Activated naive CD8-positive, alpha-beta T cell treated with anti-CD3 and anti-CD28 coated beads, Interleukin-2, amount 50 U/mL, for 16 hours (primary cell): Measurements from ENCODE around the gene KCTD17.

Experiments
- DNase-seq: peaks from one replicate; pipeline ENCODE4 v3.0.0-alpha.2; 2020; ENCODE audit warnings: low read depth, low spot score

KCTD17 gene

DNA sequence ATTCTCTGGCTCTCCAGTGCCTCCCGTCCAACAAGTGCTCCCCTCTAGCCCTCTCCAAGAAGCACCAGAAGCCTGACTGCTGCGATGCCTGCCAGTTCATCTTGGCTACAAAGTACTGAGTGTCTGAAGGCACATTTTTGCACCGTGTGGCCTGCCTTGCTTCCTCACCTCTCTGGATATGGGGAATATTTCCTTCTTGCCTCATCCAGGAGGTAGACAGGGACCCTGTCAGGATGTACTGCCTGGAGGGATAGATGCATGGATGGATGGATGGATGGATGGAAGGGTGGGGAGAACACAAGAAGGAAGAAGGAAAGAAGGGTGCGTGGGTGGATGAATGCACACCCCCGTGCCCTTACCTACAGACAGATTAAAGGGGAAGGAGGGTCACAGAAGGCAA is 27.6 kb downstream of the KCTD17 start:
- DNase-seq, result no peak

DNA sequence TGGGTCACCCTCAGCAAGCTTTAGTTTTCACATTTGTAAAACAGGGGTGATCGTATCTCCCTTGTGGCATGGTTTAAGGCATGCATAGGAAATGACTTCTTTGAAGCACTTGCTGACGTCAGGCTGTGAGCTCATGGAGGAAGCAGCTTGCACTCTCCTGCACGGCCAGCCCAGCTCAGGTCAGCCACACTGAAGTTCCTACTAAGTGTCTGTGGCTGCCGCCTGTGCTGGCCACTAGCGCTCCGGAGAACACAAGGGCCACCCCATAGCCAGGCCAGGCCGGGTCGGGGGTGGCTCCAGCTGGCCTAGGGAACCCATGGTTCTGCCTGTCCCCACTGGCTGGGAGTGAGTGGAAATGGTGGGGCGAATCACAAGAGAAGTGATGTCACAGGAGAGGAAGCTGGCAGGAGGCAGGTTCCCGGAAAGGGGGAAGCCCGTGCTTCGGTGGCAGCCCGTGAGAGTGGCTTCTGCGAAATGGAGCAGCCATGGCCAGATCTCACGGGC is 28.2 kb downstream of the KCTD17 start:
- DNase-seq, result peak; percentile 20

DNA sequence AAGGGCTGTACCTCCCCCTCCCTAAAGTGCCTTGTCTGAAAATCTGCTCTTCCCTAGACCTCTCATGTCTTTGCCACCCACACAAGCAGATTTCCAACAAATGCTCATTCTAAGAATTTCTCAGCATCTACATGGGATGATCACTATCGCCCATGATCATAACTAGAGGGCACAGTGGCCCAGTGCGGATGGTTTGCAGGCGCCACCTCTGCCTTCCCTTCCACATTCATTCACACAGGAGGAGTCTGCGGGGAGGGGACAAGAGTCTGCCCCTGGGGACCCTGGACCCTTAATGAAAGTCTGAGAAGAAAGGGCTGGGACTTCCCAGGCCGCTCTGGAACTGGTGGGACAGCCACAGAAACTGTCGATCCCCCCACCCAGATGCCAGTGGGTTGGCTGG is 28.9 kb downstream of the KCTD17 start:
- DNase-seq, result no peak

DNA sequence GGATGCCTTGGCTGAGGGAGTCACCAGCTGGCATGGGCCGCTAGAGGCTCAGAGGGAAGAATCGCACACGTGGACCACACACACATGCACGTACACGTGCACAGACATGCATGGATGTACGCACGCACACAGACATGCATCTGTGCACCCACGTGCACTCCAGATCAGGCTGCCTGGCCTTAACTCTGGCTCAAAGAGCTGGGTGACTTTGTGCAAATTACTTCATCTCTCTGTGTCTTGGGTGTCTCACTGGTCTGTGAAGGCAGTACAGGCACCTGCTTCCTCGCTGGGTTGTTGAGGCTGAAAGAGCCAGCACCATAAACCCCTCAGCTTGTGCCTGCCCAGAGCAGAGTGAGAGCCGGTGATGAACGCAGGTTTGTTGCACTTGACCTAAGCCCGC is 29.3 kb downstream of the KCTD17 start:
- DNase-seq, result no peak

DNA sequence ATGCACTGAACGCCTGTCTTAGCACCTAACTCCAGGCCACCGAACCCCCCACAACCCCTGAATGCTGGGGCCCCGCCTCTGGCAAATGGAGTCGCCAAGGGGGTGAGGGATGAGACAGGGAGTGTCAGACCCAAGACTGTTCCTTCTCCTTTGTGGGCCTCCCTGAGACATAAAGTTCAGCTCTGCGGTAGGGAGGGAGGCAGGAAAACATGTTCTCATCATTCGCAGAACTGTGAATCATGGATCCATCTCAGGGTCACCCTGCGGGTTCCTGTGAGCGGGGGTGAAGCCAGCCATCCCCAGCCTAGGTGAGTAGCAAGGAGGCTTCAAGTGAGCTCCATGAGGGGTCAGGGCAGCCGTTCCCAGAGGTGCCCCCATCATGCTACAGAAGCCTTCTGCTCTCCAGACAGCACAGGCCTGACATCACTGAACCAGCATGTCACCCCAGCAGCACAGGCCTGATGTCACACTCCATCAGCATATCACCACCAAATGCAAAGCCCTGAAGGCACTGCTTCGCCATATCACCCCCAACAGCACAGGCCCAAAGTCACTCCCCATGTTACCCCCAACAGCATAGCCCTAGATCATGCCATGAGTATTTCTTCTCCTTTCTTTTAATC is 30.8 kb downstream of the KCTD17 start:
- no peak for DNase-seq

DNA sequence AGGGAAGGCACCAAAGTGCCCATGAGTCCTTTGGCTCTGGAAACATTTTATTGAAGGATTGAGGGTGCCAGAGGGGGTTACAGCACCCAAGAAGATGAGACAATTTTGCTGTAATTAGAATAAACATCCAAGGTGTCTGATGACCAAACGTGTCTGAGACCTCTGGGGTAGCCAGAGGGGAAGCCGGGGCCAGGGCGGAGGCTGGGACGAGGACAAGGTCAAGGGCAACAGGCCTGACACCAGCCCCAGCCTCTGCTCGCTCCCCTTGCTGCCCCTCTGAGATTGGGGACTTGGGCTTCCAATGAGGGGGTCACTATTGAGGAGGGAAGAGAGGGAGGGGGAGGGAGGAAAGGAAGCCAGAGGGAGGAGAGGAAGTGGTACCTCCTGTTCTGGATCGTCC is 32.4 kb downstream of the KCTD17 start:
- DNase-seq, result no peak

DNA sequence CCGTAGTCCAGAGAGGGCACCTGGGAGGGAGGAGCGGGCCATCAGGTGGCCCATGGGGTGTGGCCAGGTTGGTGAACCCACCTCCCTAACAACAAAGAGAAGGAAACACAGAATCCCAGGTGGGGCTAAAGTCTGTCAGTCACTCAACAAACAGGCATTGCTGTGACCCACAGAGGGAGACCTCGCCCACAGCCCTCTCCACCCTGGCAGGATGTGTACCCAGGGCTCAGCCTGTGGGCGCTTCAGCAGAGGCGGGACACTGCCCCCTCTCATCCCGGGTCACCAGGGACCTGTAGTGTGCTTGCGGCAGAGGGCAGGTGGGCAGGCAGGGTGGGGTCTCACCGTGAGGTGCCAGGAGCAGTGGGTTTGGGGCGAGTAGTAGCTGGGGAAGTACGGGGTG is 32.8 kb downstream of the KCTD17 start:
- no peak for DNase-seq

DNA sequence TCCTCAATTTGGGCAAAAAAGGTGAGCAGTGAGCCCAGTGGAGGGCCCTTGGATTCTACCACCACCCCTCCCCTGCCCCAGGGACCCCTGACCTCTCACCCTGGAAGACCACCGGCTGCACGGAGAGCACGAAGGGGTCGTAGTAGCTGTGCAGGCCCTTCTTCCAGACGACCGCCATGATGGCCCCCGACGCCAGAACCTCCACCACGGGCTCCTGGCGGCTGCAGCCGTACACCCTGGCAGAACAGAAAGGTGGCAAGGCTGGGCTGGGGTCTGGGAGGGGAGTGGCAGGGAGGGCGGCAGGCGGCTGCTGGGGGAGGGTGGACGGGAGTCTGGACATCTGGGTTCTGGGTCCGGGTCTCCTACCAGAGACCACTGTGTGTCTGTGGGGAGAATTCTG is 34.6 kb downstream of the KCTD17 start:
- DNase-seq, result no peak

DNA sequence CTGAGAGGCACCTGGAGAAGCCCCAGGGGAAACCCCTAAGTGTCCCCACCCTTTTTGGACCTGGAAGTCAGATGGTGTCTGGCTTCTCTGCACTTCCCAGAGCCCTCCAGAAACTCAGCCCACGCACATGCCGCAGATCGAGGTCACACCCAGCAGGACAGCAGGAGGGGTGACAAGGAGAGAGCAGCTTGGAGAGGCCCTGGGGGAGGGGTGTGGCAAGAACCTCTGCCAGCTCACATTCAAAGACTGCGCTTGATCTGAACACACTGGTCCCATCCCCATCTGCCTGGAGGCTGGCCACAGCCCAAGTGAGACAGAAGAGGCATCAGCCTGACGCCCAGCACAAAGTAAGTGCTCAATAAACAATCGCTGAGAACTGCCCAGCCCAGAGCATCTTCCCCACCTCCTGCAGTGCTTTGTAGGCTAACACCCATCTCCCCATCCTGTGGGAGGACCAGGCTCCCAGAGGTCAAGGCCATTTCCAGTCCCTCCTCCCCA is 36.6 kb downstream of the KCTD17 start:
- DNase-seq, result no peak

DNA sequence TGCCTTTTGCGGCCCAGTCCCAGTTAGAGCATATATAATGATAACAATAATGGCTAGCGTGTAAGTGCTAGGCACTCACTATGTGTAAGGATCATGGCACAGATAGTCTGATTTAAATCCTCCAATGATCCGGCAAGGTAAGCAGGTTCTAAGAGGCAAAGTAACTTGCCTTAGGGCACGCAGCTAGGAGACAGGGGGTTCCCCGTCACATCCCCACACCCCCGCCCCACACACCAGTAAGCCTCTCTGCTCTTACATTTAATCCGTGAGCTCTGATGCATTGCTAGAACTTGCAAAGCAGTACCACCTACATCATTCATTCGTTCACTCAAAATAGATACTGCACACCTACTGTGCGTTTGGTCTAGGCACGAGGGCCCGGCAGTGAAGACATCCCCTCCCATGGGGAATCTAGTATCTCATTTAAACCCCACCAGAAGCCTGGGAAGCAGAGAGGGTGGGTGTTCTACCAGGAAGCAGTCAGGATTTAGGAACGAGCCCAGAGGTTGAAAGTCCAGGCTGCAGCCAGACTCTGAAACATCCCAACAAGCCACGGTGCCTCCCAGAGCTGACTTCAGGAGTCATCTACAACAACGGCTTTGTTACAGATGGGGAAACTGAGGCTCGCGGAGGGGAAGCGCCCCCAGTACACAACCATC is 37.3 kb downstream of the KCTD17 start:
- no peak for DNase-seq

DNA sequence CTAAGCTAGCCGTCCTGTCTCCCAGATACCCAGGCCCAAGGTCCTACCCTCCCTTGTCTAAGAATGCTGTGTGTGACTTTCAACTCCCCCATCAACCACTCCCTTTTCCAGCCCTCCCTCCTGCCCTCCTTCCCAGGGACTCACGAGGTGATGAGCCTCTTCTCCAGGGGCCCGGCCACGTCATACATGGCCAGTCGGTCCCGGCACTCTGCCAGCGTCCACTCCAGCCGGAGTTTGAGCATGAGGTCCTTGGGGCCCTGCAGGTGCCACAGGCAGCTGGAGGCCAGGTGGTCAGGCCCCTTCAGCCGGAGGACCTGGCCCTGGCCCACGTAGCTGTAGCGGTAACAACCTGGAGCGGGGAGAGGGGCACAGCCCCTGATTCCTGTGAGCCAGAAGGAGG is 37.9 kb downstream of the KCTD17 start:
- DNase-seq, result no peak

DNA sequence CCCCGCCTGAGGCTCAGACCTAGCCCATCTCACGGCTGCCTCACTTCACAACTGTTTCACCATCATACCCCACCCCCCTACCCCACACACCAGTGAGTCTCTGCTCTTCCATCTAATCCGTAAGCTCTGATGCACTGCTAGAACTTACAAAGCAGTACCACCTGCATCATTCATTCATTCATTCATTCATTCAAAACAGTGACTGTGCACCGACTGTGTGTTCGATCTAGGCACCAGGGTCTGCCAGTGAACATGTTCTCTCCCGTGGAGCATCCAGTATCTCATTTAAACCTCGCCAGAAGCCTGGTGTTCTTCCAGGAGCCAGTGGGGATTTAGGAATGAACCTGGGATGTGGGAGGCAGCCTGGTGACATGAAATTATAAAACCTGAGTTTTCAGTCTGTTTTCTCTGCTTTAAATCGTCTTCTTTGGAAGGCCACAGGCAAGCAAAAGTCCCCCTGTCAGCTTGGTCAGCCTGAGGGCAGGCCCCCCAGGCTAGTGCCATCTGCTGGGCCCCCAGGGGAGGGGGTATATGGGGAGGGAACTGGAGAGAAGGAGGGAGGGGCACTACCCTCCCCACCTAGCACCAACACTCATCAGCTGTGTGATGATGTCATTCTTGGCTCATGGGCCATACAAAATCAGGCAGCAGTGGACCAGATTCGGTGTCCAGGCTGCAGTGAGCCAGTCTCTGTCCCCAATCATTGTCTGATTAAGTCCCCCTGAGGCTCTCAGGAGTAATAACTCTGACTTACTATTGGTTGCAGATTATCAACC is 39.6 kb downstream of the KCTD17 start:
- DNase-seq, result no peak

DNA sequence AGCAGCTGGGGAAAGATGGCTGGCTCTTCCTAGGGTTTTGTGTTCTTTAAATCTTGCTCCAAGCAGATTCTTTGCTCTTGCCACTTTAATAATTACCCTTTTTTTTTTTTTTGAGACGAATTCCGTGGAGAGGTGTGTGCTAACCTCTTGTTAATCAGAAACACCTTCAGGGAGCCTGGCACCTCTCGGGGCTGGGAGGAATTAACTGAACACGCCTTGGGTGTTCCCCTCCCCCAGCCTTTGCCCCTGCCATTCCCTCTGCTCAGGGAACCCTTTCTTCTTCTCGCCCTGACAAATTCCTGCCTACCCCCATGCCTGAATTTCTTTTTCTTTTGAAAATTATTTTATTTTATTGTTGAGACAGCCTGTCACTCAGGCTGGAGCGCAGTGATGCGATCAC is 40.5 kb downstream of the KCTD17 start:
- DNase-seq, result no peak

DNA sequence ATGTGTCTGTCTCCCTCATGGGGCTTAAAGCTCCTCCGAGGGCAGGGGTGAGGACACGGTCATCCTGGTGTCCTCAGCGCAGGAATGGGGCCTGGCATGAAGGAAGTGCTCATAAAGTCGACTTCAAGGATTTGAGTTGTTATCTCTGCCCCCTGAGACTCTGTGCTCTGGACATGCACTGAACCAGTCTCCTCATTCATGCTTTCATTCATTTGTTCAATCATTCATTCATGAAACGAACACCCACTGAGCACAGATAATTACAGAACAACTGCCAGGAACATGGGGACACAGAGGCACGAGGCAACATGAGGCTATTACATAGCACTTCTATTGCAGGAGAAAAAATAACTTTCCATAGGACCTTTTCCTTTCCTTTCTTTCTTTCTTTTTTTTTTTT is 41.5 kb downstream of the KCTD17 start:
- no peak for DNase-seq

DNA sequence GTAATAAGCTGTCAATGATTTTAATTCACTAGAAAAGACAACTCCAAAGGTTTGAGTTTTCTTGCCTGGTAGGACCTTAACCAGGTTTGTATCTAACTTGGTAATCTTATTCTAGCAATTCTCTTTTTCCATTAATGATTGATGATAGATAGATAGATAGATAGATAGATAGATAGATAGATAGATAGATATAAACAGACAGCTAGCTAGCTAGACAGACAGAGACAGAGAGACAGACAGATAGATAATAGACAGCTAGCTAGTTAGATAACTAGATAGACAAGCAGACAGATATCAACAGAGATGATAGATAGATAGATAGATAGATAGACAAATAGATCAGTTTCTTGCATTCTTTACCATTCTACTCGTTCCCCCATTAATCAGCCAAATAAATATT is 42.7 kb downstream of the KCTD17 start:
- no peak for DNase-seq

DNA sequence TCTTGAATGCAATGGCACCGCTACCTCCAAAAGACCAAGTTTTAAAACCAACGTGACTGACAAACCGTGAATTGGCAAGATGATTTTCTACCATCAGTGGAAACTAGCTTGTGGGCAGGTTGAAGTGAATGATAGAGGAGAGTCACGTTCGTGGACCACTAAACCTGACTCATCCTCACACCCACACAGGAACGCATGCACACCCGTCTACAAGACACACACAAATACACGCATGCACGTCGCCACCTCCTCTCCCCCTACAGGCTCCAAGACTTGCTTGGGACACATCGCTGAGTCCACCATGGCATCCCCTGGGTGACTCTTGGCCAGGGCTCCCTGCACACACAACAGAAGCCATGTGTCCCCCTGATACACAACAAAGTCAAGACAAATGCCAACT is 43.6 kb downstream of the KCTD17 start:
- DNase-seq, result peak; percentile 23

DNA sequence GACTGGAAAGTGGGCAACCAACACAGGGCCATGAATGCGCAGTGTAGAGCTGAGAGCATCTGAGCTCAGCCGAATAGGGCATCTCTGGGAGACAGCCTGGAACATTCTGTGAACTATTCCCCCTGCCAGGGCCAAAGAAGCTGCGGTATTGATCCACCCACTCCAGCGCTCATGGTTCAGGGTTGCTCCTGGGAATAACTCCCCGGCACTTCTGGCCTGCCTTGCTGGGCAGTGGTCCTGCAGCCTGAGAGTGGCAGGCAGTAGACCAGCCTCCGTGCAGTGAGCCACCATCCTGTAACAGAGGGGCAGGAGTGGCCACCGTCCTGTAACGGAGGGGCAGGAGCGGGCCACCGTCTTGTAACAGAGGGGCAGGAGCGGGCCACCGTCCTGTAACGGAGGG is 45.8 kb downstream of the KCTD17 start:
- DNase-seq, result no peak

DNA sequence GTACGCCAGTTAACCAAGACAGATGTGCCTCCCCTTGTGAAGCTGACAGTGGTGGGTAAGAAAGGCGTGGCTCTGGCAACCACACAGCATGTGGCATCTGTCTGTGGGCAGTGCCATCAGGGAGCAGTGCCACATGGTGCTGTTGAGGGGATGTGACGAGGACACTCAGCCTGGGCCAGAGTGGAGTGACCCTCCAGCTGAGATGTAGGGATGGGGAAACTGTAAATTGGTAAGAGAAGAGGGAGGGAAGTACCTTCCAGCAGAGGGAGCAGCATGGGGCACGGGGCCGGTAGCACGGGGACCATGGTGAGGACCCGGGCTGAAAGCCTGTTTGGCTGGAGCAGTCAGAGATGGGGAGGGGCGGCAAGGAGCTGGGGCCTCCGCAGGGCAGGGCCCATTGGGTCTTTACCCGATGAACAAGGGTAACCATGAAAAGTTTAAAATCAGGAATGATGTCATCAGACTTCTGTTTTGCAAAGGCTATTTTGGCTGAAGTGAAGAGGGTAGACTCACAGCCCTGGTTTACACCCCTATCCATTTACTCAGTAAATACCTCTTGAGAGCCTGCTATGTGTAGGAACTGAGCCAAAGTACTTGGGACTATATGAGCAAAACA is 47.5 kb downstream of the KCTD17 start:
- DNase-seq, result no peak

DNA sequence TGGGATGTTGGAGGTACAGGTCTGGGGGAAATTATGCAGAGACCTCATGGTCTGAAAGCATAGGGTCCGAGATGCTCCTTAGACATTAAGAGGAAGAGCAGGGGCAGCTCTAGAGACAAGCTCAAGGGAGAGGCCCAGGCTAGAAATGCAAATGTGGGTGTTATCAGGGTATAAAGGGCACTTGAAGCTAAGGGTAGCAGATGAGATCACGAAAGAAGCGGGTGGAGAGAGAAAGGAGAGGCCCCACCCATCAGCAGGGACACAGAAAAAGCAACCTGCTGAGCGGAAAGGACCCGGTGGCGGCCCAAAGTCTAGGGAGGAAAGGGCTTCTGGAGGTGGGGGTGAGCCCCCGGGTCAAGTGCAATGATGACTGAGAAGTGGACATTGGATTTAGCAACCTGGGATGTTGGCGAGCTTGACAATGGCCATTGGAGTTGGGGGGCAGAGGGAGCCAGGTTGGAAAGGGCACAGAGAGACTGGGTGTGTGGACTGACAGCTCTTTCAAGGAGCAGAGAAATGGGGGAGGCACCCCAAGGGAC is 49.1 kb downstream of the KCTD17 start:
- DNase-seq, result no peak

DNA sequence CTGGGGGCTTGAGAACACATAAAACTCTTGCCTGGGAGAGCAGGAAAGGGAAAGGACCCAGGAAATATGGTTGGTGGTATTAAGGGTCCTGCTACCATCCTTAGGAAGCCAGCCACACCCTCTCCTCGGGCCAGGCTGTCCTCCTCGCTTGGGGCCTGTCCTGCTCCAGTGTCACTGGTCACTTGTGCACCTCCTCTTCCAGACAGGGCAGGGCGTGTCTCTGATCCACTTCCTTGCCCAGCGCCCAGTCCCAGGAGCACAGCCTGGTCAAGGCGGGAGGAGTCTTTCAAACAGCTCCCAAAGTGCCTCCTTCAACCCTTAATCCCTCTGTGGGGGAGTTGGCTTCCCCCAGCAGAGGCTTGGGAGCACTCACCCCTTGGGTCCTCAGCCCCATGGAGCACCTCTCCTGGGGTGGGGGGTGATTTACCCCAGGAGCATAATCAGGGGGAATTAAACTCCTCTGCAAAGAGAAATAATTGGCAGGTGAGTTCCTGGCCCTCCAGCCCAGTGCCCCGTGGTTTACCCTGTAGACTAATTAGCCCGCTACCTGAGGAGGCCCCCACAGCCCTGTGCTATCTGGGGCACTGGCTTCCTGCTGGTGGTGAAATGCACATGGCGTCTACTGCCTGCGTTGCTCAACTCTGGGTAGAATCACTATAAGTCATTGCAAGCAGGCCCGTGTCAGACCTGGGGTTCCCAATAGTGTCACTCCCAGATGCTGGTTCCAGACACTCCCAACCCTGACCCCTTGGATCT is 49.9 kb downstream of the KCTD17 start:
- no peak for DNase-seq

DNA sequence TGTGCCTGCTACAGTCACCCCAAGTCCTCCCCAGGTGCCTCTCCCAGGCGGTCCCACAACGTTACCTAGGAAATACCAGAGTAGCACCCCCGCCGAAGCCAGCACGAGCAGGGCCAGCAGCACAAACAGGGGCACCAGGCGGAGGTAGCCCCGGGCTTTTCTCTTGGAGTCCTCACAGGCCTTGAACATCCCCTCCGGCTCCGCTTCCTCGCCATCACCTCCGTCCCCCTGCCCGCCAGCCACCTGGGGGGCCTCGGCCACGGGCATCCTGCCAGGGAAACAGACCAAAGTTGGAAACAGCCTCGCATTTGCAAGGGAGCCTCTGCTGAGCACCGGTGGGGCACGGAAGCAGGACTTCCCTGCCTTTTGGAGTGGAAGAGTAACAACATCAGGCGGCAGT is 51.6 kb downstream of the KCTD17 start:
- no peak for DNase-seq
